ENCODE measurements around the gene KRT85. TPM values are rescaled to one million over a fixed set of nuclear protein-coding genes. Genes with fewer than 3 reads are reported as not detected.

KRT85 gene
- total RNA-seq, 1 donor from 2014 or later: not detected

DNA sequence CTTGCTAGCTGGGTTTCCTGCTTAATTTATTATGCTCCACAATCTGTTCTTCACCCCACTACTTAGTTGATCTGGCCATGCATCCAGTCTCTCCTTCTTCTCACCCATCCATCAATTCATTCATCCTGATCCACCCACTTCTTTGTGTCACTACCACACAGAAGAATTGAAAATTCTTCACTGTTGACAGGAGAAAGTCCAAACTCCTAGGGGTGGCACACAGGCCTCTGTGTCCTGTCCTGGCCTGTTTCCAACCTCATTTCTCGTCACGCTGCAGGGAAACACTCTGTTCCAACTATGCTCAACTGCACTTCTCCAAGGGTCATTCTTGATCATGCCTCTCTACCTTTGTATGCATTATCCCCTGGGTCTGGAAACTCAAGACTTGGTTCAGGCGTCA lies 35.4 kb downstream of the KRT85 start:
- H3K4me3 ChIP-seq (ENCODE audit: low read depth, low read length): no peak overlapping the region
- DNase-seq (ENCODE audit: low read depth) (no peak), FAIRE-seq (no peak)
- H3K36me3 ChIP-seq (ENCODE audit: control insufficient read depth, insufficient read depth, low read length): no peaks in the 10 kb centered on the region
- TF ChIP-seq, protein P1, sequence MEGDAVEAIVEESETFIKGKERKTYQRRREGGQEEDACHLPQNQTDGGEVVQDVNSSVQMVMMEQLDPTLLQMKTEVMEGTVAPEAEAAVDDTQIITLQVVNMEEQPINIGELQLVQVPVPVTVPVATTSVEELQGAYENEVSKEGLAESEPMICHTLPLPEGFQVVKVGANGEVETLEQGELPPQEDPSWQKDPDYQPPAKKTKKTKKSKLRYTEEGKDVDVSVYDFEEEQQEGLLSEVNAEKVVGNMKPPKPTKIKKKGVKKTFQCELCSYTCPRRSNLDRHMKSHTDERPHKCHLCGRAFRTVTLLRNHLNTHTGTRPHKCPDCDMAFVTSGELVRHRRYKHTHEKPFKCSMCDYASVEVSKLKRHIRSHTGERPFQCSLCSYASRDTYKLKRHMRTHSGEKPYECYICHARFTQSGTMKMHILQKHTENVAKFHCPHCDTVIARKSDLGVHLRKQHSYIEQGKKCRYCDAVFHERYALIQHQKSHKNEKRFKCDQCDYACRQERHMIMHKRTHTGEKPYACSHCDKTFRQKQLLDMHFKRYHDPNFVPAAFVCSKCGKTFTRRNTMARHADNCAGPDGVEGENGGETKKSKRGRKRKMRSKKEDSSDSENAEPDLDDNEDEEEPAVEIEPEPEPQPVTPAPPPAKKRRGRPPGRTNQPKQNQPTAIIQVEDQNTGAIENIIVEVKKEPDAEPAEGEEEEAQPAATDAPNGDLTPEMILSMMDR (IDR thresholded peaks at IDR 0.05; ENCODE audit: insufficient read depth, low read length, severe bottlenecking): no peak
- H3K27me3 ChIP-seq (ENCODE audit: control insufficient read depth, insufficient read depth, low read length): no peaks in the 10 kb centered on the region

GRCh38 chr12:52331039-52331438 lies 36.2 kb downstream of the KRT85 start:
- DNase-seq (ENCODE audit: low read depth) (no peak), FAIRE-seq (peak; percentile 18)
- H3K4me3 ChIP-seq (ENCODE audit: low read depth, low read length): no peak overlapping the region
- no peaks in the 10 kb centered on the region for H3K27me3 ChIP-seq (ENCODE audit: control insufficient read depth, insufficient read depth, low read length)
- H3K36me3 ChIP-seq (ENCODE audit: control insufficient read depth, insufficient read depth, low read length): no peaks in the 10 kb centered on the region
- TF ChIP-seq, protein P1 (IDR thresholded peaks at IDR 0.05; ENCODE audit: insufficient read depth, low read length, severe bottlenecking): no peak

GRCh38 chr12:52327830-52328500 lies 39.3 kb downstream of the KRT85 start:
- TF ChIP-seq, protein P1 (IDR thresholded peaks at IDR 0.05; ENCODE audit: insufficient read depth, low read length, severe bottlenecking): no peak
- no peak for FAIRE-seq
- no peak for DNase-seq (ENCODE audit: low read depth)
- H3K36me3 ChIP-seq (ENCODE audit: control insufficient read depth, insufficient read depth, low read length): no peaks in the 10 kb centered on the region
- no peaks in the 10 kb centered on the region for H3K27me3 ChIP-seq (ENCODE audit: control insufficient read depth, insufficient read depth, low read length)
- no peak overlapping the region for H3K4me3 ChIP-seq (ENCODE audit: low read depth, low read length)

DNA sequence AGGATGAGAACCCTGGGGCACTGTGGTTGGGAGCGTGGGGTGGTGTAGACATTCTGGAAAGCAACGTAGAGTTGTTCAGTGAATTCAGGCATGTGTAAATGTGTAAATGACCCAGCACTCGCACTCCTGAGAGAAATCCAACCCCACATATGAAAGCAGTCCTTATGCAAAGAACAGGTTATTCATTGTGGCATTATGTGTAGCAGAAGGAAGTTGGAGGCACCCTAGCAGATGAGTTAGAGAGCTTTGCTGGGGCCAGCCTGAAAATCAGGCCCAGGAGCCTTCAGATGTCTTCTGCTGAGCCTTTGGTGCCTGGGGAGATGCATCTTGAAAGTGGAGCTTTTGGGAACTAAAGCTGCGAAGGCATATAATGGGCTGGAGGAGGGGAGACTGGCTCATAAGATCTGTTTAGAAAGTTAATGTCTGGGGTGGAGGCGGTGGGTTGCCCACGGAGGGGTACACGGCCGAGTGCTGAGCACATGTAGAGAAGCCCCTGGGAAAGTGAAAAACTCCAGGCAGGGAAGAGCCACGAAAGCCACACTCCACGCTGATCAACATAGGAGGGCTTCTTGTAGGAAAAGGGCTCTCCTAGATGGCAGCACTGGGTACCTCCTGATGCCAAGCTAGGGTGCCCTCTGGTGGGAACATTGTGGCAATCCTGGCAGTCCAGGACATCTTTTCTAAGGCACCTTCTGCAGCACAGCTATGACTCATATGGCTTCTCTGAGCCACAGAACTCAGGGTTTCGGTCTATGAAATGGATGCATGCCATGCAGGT lies 40.0 kb downstream of the KRT85 start:
- FAIRE-seq (peak; percentile 100), DNase-seq (ENCODE audit: low read depth) (peak; percentile 99)
- Histone ChIP-seq H3K4me3 (ENCODE audit: low read depth, low read length) (no peak overlapping the region), H3K36me3 (ENCODE audit: control insufficient read depth, insufficient read depth, low read length) (no peaks in the 10 kb centered on the region), H3K27me3 (ENCODE audit: control insufficient read depth, insufficient read depth, low read length) (no peaks in the 10 kb centered on the region)
- TF ChIP-seq, protein P1 (IDR thresholded peaks at IDR 0.05; ENCODE audit: insufficient read depth, low read length, severe bottlenecking): peak; percentile 99

- Histone ChIP-seq H3K36me3 (ENCODE audit: control insufficient read depth, insufficient read depth, low read length) (no peaks in the 10 kb centered on the region), H3K4me3 (ENCODE audit: low read depth, low read length) (no peak overlapping the region), H3K27me3 (ENCODE audit: control insufficient read depth, insufficient read depth, low read length) (peaks cover 4% of the 10 kb centered on the region)
- FAIRE-seq (peak; percentile 76), DNase-seq (ENCODE audit: low read depth) (no peak)
- TF ChIP-seq, protein P1 (IDR thresholded peaks at IDR 0.05; ENCODE audit: insufficient read depth, low read length, severe bottlenecking): no peak
Observed at GRCh38 chr12:52324153-52324444, 43.2 kb downstream of the KRT85 start.

Data from bronchial epithelial cell (primary cell).